Epithelial cell of proximal tubule (primary cell): ENCODE data around the gene XRCC3. TPM values are rescaled to one million over a fixed set of nuclear protein-coding genes. Genes with fewer than 3 reads are reported as not detected.

Experiments
- DNase-seq: peaks from one replicate; pipeline ENCODE4 v3.0.0-alpha.2; 2011; ENCODE audit warnings: low read depth
- H3K4me3 ChIP-seq: 2 replicates; pipeline ENCODE4 v1.5.1; 2011; ENCODE audit warnings: low read depth, mild to moderate bottlenecking, low read length
- total RNA-seq: library from RNA; depleted of rRNA; stranded (reverse); fragments of >200 nt; gene quantifications from 2 replicates; pipeline ENCODE4 v1.2.3, GENCODE V29; 2015
- TF ChIP-seq, protein P1 (sequence below): conservative IDR thresholded peaks from 2 replicates; pipeline ENCODE4 v1.5.1; 2012; ENCODE audit warnings: low read depth, mild to moderate bottlenecking, low read length

XRCC3 gene
- total RNA-seq, 1 donor from 2014 or later = 32.5 TPM

- H3K4me3 ChIP-seq = no peak overlapping the region
These were observed 53.2 kb downstream of the XRCC3 start for GRCh38 chr14:103662029-103662428.

DNA sequence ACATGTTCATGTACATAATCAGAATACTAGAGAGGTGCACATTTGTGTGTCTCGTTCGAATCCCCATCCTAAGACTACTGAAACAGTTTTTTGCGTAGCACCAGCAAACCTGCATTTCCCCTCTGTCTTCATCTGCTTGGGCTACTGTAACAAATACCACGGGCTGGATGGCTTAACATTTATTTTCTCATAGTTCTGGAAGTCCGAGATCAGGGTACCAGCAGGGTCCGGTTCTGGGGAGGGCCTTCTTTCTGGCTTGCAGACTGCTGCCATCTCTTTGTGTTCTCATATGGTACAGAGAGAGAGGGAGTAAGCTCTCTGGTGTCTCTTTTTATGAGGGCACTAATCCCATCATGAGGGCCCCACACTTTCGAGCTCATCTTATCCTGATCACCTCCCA, 55.6 kb downstream of the XRCC3 start:
- DNase-seq = no peak
- TF ChIP-seq, protein P1, sequence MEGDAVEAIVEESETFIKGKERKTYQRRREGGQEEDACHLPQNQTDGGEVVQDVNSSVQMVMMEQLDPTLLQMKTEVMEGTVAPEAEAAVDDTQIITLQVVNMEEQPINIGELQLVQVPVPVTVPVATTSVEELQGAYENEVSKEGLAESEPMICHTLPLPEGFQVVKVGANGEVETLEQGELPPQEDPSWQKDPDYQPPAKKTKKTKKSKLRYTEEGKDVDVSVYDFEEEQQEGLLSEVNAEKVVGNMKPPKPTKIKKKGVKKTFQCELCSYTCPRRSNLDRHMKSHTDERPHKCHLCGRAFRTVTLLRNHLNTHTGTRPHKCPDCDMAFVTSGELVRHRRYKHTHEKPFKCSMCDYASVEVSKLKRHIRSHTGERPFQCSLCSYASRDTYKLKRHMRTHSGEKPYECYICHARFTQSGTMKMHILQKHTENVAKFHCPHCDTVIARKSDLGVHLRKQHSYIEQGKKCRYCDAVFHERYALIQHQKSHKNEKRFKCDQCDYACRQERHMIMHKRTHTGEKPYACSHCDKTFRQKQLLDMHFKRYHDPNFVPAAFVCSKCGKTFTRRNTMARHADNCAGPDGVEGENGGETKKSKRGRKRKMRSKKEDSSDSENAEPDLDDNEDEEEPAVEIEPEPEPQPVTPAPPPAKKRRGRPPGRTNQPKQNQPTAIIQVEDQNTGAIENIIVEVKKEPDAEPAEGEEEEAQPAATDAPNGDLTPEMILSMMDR = no peak
- H3K4me3 ChIP-seq = no peak overlapping the region

More at GRCh38 chr14:103662029-103662428, 53.2 kb downstream of the XRCC3 start:
- DNase-seq = no peak
- TF ChIP-seq, protein P1 = no peak

DNA sequence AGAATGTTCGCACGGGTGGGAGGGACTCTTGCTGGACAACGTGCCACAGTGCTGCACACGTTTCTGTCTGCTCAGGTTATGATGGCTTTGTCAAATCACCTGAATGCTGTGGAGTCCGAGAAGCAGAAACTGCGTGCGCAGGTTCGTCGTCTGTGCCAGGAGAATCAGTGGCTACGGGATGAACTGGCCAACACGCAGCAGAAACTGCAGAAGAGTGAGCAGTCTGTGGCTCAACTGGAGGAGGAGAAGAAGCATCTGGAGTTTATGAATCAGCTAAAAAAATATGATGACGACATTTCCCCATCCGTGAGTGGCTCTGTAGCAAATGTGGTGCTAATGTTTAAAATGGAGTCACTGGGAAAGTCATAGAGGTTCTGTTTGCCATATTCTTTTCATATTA, 57.8 kb downstream of the XRCC3 start:
- DNase-seq = no peak
- TF ChIP-seq, protein P1 = no peak

GRCh38 chr14:103656756-103657133, 58.5 kb downstream of the XRCC3 start:
- no peak overlapping the region for H3K4me3 ChIP-seq
- DNase-seq = no peak
- TF ChIP-seq, protein P1 = no peak

More for the DNA sequence above, 57.8 kb downstream of the XRCC3 start:
- no peak overlapping the region for H3K4me3 ChIP-seq

DNA sequence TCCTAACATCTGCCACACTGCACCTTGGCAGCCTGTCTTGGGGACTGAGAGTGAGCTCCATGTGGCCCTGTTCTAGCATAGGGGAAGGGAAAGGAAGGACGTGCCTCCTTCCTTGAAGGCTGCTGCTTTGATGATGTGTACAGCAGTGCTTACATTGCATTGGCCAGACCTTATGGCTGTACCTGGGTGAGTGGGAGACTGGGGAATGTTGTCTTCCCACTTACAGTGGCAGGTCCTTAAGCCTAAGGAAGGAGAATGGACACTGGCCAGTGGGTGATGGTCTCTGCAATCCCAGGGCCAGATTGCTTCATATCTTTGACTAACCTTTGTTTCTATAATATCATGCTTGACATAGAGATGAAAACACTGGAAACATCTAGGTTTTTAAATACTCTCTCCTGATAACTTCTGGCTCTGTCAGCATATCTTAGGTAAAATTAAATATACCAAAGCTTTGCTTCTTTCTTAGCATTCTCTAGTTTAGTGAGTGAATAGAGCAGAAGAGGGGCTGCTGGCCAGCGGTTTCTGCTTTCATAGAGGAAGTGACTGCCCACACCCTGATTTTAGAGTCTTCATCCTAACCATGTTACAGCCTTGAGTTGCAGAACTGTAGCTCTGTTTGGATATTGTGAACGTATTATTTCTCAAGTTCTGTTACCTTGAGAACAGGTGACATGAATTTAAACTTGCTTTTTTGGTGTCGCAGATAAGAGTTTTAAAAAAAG, 59.1 kb downstream of the XRCC3 start:
- H3K4me3 ChIP-seq = no peak overlapping the region
- TF ChIP-seq, protein P1 = no peak
- no peak for DNase-seq

GRCh38 chr14:103654619-103655018, 60.6 kb downstream of the XRCC3 start:
- no peak for DNase-seq

More at GRCh38 chr14:103654619-103655018, 60.6 kb downstream of the XRCC3 start:
- no peak overlapping the region for H3K4me3 ChIP-seq
- TF ChIP-seq, protein P1 = no peak
